Measurements from ENCODE around the gene AMT. TPM values are rescaled to one million over a fixed set of nuclear protein-coding genes. Genes with fewer than 3 reads are reported as not detected.

AMT gene
- total RNA-seq, 2 donors from 2014 or later = 3.1 to 4.9 TPM

DNA sequence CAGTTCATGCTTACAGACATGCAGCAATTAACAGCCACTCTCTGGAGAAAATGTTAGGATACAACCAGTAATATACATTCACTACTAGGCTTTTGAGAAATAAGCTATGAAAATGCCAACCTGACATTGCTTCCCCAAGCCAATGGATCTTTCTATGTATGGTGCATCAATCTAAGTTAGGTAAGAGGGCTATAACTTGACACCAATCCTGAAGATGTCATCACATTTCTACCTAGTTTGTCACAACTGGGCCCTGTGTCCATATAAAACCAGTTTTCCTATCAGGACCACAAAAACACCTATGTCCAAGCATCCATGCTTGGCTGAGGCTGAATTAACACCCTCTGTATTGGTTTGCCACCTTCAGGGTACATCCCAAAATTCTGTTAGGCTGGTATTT, 50.3 kb downstream of the AMT start:
- H3K27ac Mint-ChIP-seq = peak overlapping the region in 1 of 2 donors; percentile 56
- no peak for ATAC-seq
- no peaks in the 10 kb centered on the region for H3K9me3 Mint-ChIP-seq
- no peak for DNase-seq (ENCODE audit: low spot score in 2 of 2)
- peaks cover 9 to 42% of the 10 kb centered on the region in 2 donors for H3K36me3 Mint-ChIP-seq

GRCh38 chr3:49370585-49371290, 51.5 kb downstream of the AMT start:
- DNase-seq (ENCODE audit: low spot score in 2 of 2) = no peak
- peak in 1 of 2 donors; percentile 28 for ATAC-seq
- Mint-ChIP-seq H3K27ac (peak overlapping the region; percentile 0 to 77), H3K36me3 (peaks cover 9 to 50% of the 10 kb centered on the region in 2 donors), H3K9me3 (no peaks in the 10 kb centered on the region)

Other genes starting within 250 kb of the AMT start
- gene C3orf62, start 145.2 kb downstream of the AMT start, total RNA-seq = 1 to 10 TPM; 4.3 to 5.4 TPM
- 10 to 100 TPM; 76.0 to 92.8 TPM for gene USP4, start 82.4 kb downstream of the AMT start, total RNA-seq
- gene GPX1, start 64.1 kb downstream of the AMT start, total RNA-seq = 100 to 1,000 TPM; 180 to 264 TPM
- 100 to 1,000 TPM; 412 to 421 TPM for gene RHOA, start 10.5 kb downstream of the AMT start, total RNA-seq
- 10 to 100 TPM in 1 of 2 donors, 1 to 10 TPM in 1; 9.2 to 17.0 TPM for gene TCTA, start 10.1 kb downstream of the AMT start, total RNA-seq
- gene NICN1, start 6.9 kb upstream of the AMT start, total RNA-seq = 10 to 100 TPM in 1 of 2 donors, 1 to 10 TPM in 1; 8.1 to 12.4 TPM
- 10 to 100 TPM in 1 of 2 donors, 1 to 10 TPM in 1; 9.3 to 10.1 TPM for gene DAG1, start 47.8 kb upstream of the AMT start, total RNA-seq
- gene BSN, start 132.0 kb upstream of the AMT start, total RNA-seq = under 1 TPM; 0.06 to 0.20 TPM